GM12878 (cell line): ENCODE data around the gene SPIRE1.

Experiments
- ATF7 ChIP-seq: fragments of 450-650 bp; IDR thresholded peaks from 2 replicates; pipeline ENCODE4 v1.6.1; 2016; ENCODE audit warnings: low read depth, mild to moderate bottlenecking
- CTCF ChIP-seq, 3 experiments: IDR thresholded peaks in 2 of 3; conservative IDR thresholded peaks in 1 of 3; 2 replicates each; pipeline ENCODE4 v1.5.1; 2011; ENCODE audit warnings: low read depth in 3 of 3, low read length in 3 of 3, mild to moderate bottlenecking in 3 of 3, control low read depth in 2 of 3, moderate library complexity in 2 of 3, inconsistent platforms in 1 of 3, mixed read lengths in 1 of 3; ENCODE audit not compliant: control insufficient read depth in 2 of 3, insufficient read depth in 1 of 3; ENCODE audit errors: extremely low read depth in 1 of 3
- MAX ChIP-seq: IDR thresholded peaks from 2 replicates; pipeline ENCODE4 v1.6.1; 2012; ENCODE audit warnings: low read depth, low read length, improper control_type of control experiment
- MXI1 ChIP-seq: fragments of 150-350 bp; IDR thresholded peaks from 2 replicates; pipeline ENCODE4 v1.6.1; 2011; ENCODE audit warnings: low read depth, mild to moderate bottlenecking, inconsistent platforms, low read length, improper control_type of control experiment
- MYC ChIP-seq: IDR thresholded peaks from 2 replicates; pipeline ENCODE4 v1.6.1; 2011; ENCODE audit warnings: mild to moderate bottlenecking, low read length, moderate library complexity, inconsistent platforms; ENCODE audit not compliant: insufficient read depth, insufficient replicate concordance, insufficient read length, severe bottlenecking
- POLR2AphosphoS5 ChIP-seq: IDR thresholded peaks from 2 replicates; pipeline ENCODE4 v1.6.1; 2011; ENCODE audit warnings: mild to moderate bottlenecking, low read length, inconsistent platforms
- PRDM15 ChIP-seq: fragments of 450-650 bp; formaldehyde crosslinking; IDR thresholded peaks from 2 replicates; pipeline ENCODE4 v1.4.0; 2020; ENCODE audit warnings: mild to moderate bottlenecking, moderate library complexity
- RAD21 ChIP-seq: IDR thresholded peaks from 2 replicates; pipeline ENCODE4 v1.6.1; 2011; ENCODE audit warnings: mild to moderate bottlenecking, low read depth, low read length, moderate library complexity; ENCODE audit not compliant: insufficient read depth
- REST ChIP-seq: IDR thresholded peaks from 2 replicates; pipeline ENCODE4 v1.6.1; 2012; ENCODE audit warnings: mild to moderate bottlenecking, low read depth, low read length
- TCF7 ChIP-seq: IDR thresholded peaks from 2 replicates; pipeline ENCODE4 v1.6.1; 2014; ENCODE audit warnings: antibody characterized with exemption, borderline replicate concordance
- ZBTB40 ChIP-seq: fragments of 450-650 bp; IDR thresholded peaks from 2 replicates; pipeline ENCODE4 v1.6.1; 2016; ENCODE audit warnings: mild to moderate bottlenecking, moderate library complexity, borderline replicate concordance

GRCh38 chr18:12518832-12519531 lies 138.9 kb downstream of the SPIRE1 start:
- TF ChIP-seq MYC = no peak
- TF ChIP-seq CTCF (IDR thresholded peaks at IDR 0.05 in 2 of 3, conservative IDR thresholded peaks at IDR 0.05 in 1 of 3; ENCODE audit: control insufficient read depth in 2 of 3, extremely low read depth in 1 of 3, insufficient read depth in 1 of 3, low read depth in 3 of 3, low read length in 3 of 3) = no peak
- TF ChIP-seq MXI1 = no peak
- TF ChIP-seq MAX = no peak
- no peak for TF ChIP-seq POLR2AphosphoS5
- TF ChIP-seq PRDM15 = no peak
- TF ChIP-seq RAD21 = no peak
- TF ChIP-seq TCF7 = no peak
- no peak for TF ChIP-seq ATF7
- TF ChIP-seq REST = no peak
- TF ChIP-seq ZBTB40 = no peak
